K562 (cell line): ENCODE results near the gene PACSIN1. TPM values are rescaled to one million over a fixed set of nuclear protein-coding genes. Genes with fewer than 3 reads are reported as not detected.
A peak's percentile ranks its signal among the peaks of the same experiment; 100 is the strongest.

Experiments used
- ADNP ChIP-seq: fragments of 200-800 bp; sonication (Bioruptor generic); IDR thresholded peaks from 2 replicates; pipeline ENCODE4 v1.6.1; 2016; ENCODE audit warnings: missing genetic modification characterization, missing compliant biosample characterization
- ATF7 ChIP-seq: fragments of 450-650 bp; IDR thresholded peaks from 2 replicates; pipeline ENCODE4 v1.7.1; 2014; ENCODE audit warnings: mild to moderate bottlenecking, moderate library complexity
- CBFA2T2 ChIP-seq: fragments of 450-650 bp; conservative IDR thresholded peaks from 2 replicates; pipeline ENCODE4 v1.6.1; 2017; ENCODE audit warnings: mild to moderate bottlenecking
- CHD4 ChIP-seq: fragments of 200-600 bp; sonication (generic); IDR thresholded peaks from 3 replicates; pipeline ENCODE4 v1.6.1; 2012; ENCODE audit warnings: low read depth, mild to moderate bottlenecking, mixed read lengths, low read length, inconsistent platforms; ENCODE audit not compliant: insufficient read depth, insufficient replicate concordance, poor library complexity, severe bottlenecking
- JUND ChIP-seq, 2 experiments: IDR thresholded peaks; 2 replicates in 1 of 2; 3 replicates in 1 of 2; pipeline ENCODE4 v1.6.1; 2011; ENCODE audit warnings: borderline replicate concordance in 2 of 2, low read depth in 2 of 2, low read length in 2 of 2, improper control_type of control experiment in 1 of 2, missing biosample characterization in 1 of 2, missing genetic modification characterization in 1 of 2, missing genetic modification reagents in 1 of 2
- MAZ ChIP-seq, 2 experiments: fragments of 450-650 bp in 1 of 2; sonication (generic) in 1 of 2; formaldehyde crosslinking; IDR thresholded peaks in 1 of 2; conservative IDR thresholded peaks in 1 of 2; 2 replicates each; pipeline versions ENCODE4 v1.4.0 to v1.5.0; 2020; ENCODE audit warnings: mild to moderate bottlenecking in 1 of 2, missing genetic modification reagents in 1 of 2
- MIER1 ChIP-seq: fragments of 450-650 bp; IDR thresholded peaks from 2 replicates; pipeline ENCODE4 v1.6.1; 2016; ENCODE audit warnings: antibody characterized with exemption, mild to moderate bottlenecking, low read depth
- NFIX ChIP-seq: fragments of 250-450 bp; sonication (Bioruptor Pico); IDR thresholded peaks from 2 replicates; pipeline ENCODE4 v1.4.0; 2020; ENCODE audit warnings: low read depth, mild to moderate bottlenecking, moderate library complexity
- RAD21 ChIP-seq, 2 experiments: fragments of 250-450 bp in 1 of 2; fragments of 450-650 bp in 1 of 2; sonication (Bioruptor Pico) in 1 of 2; formaldehyde crosslinking in 1 of 2; IDR thresholded peaks in 1 of 2; conservative IDR thresholded peaks in 1 of 2; 2 replicates each; pipeline versions ENCODE4 v1.4.0 to v1.8.0; 2020 to 2022; ENCODE audit warnings: mild to moderate bottlenecking in 2 of 2, moderate library complexity in 1 of 2
- RBM22 ChIP-seq: fragments of 200-400 bp; formaldehyde crosslinking; IDR thresholded peaks from 2 replicates; pipeline ENCODE4 v1.6.1; 2018; ENCODE audit warnings: low read length, low read depth; ENCODE audit not compliant: poor library complexity, severe bottlenecking
- polyA plus RNA-seq, 8 experiments: library from polyadenylated mRNA; depleted of rRNA in 4 of 8; stranded (reverse) in 5 of 8; unstranded in 3 of 8; fragments of >200 nt; fragmentation: Nextera tagmentation in 2 of 8; fragmentation: Illumina TruSeq in 1 of 8; extraction: Ambion mirVana in 2 of 8; extraction: Trizol in 1 of 8; gene quantifications; 2 replicates each; pipeline versions ENCODE4 v1.2.1 to v1.2.3, GENCODE V29; 2011 to 2014; ENCODE audit warnings: inconsistent platforms in 1 of 8, missing spikeins in 1 of 8
- total RNA-seq, 7 experiments: library from RNA; depleted of rRNA in 6 of 7; stranded (reverse); fragments of >200 nt in 6 of 7; fragmentation: Illumina TruSeq in 2 of 7; extraction: Trizol in 2 of 7; gene quantifications; 2 replicates each; pipeline versions ENCODE4 v1.2.1 to v1.2.3, GENCODE V29; 2011 to 2021; ENCODE audit warnings: low replicate concordance in 1 of 7
- TF ChIP-seq, protein P1 (sequence below), 2 experiments: fragments of 450-650 bp; formaldehyde crosslinking in 1 of 2; IDR thresholded peaks; 2 replicates each; pipeline versions ENCODE4 v1.4.0 to v1.6.1; 2014 to 2020; ENCODE audit warnings: mild to moderate bottlenecking in 2 of 2, borderline replicate concordance in 1 of 2, low read depth in 1 of 2
- TF ChIP-seq, protein P2 (sequence below): sonication (generic); IDR thresholded peaks from 2 replicates; pipeline ENCODE4 v1.6.1; 2016
- TF ChIP-seq, protein P3 (sequence below), 3 experiments: IDR thresholded peaks in 2 of 3; conservative IDR thresholded peaks in 1 of 3; 2 replicates each; pipeline ENCODE4 v1.5.1; 2011 to 2012; ENCODE audit warnings: low read length in 3 of 3, mild to moderate bottlenecking in 3 of 3, control low read depth in 2 of 3, improper control_type of control experiment in 1 of 3, inconsistent platforms in 1 of 3, low read depth in 1 of 3, mixed read lengths in 1 of 3, moderate library complexity in 1 of 3; ENCODE audit not compliant: insufficient read depth in 2 of 3

Gene PACSIN1
- total and polyA plus RNA-seq, 9 of the 15 experiments (the other 6 are each of a cell fraction or from before 2014, with no cell fraction given) = 0.01 to 1.7 (median 0.45) TPM

DNA sequence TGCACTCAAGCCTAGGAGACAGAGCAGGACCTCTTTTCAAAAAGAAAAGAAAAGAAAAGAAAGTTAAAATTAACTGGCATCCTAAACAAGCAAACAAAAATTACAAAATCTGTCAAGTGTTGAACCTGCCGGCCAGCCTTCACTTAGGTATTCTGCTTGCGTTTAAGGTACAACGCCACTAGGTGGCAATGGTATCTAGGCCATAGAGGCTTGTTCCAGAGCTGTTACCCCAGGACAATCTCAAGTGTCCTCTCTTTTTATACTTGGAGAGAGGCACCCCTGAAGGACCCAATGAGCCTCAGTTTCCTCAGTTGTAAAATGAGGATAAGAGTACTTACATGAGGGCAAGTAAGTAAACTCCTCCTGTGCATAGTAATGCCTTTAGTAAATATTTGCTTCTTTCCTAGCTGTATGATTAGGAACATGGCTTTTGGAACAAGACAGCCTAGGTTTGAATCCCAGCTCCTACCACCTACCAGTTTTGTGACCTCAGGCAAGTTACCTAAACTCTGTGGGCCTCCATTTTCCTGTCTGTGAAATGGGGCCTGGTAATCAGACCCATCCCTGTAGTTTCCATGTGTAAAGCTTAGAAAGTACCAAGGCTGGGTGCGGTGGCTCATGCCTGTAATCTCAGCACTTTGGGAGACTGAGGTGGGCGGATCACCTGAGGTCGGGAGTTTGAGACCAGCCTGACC lies 5.8 kb upstream of the PACSIN1 start (continued):
- TF ChIP-seq, protein P1, sequence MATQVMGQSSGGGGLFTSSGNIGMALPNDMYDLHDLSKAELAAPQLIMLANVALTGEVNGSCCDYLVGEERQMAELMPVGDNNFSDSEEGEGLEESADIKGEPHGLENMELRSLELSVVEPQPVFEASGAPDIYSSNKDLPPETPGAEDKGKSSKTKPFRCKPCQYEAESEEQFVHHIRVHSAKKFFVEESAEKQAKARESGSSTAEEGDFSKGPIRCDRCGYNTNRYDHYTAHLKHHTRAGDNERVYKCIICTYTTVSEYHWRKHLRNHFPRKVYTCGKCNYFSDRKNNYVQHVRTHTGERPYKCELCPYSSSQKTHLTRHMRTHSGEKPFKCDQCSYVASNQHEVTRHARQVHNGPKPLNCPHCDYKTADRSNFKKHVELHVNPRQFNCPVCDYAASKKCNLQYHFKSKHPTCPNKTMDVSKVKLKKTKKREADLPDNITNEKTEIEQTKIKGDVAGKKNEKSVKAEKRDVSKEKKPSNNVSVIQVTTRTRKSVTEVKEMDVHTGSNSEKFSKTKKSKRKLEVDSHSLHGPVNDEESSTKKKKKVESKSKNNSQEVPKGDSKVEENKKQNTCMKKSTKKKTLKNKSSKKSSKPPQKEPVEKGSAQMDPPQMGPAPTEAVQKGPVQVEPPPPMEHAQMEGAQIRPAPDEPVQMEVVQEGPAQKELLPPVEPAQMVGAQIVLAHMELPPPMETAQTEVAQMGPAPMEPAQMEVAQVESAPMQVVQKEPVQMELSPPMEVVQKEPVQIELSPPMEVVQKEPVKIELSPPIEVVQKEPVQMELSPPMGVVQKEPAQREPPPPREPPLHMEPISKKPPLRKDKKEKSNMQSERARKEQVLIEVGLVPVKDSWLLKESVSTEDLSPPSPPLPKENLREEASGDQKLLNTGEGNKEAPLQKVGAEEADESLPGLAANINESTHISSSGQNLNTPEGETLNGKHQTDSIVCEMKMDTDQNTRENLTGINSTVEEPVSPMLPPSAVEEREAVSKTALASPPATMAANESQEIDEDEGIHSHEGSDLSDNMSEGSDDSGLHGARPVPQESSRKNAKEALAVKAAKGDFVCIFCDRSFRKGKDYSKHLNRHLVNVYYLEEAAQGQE (IDR thresholded peaks at IDR 0.05; ENCODE audit: borderline replicate concordance) = peak; percentile 91
- TF ChIP-seq, protein P1 (CRISPR knock-in tag; IDR thresholded peaks at IDR 0.05; ENCODE audit: low read depth) = no peak
- TF ChIP-seq, protein P2, sequence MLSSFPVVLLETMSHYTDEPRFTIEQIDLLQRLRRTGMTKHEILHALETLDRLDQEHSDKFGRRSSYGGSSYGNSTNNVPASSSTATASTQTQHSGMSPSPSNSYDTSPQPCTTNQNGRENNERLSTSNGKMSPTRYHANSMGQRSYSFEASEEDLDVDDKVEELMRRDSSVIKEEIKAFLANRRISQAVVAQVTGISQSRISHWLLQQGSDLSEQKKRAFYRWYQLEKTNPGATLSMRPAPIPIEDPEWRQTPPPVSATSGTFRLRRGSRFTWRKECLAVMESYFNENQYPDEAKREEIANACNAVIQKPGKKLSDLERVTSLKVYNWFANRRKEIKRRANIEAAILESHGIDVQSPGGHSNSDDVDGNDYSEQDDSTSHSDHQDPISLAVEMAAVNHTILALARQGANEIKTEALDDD = no peak
- TF ChIP-seq RAD21 (CRISPR knock-in tag; conservative IDR thresholded peaks at IDR 0.05 in 1 of 2, IDR thresholded peaks at IDR 0.05 in 1 of 2) (peak; percentile 94 to 97), CHD4 (peak; percentile 78), JUND (IDR thresholded peaks at IDR 0.05; ENCODE audit: borderline replicate concordance, low read depth, low read length) (0 out of 2 replicates have a peak, but pooled peaks have one; percentile 22), JUND (tag; IDR thresholded peaks at IDR 0.05; ENCODE audit: borderline replicate concordance, low read depth, low read length) (peak; percentile 29; the same call in 1 of the 3 replicates), ADNP (tag) (0 out of 2 replicates have a peak, but pooled peaks have one; percentile 29), MAZ (CRISPR knock-in tag; conservative IDR thresholded peaks at IDR 0.05 in 1 of 2, IDR thresholded peaks at IDR 0.05 in 1 of 2) (peak in 1 of 2 experiments; percentile 52; a peak in 1 of 4 replicates), MIER1 (no peak), ATF7 (0 out of 2 replicates have a peak, but pooled peaks have one; percentile 28), CBFA2T2 (no peak), RBM22 (no peak), NFIX (CRISPR knock-in tag) (no peak)
- TF ChIP-seq, protein P3, sequence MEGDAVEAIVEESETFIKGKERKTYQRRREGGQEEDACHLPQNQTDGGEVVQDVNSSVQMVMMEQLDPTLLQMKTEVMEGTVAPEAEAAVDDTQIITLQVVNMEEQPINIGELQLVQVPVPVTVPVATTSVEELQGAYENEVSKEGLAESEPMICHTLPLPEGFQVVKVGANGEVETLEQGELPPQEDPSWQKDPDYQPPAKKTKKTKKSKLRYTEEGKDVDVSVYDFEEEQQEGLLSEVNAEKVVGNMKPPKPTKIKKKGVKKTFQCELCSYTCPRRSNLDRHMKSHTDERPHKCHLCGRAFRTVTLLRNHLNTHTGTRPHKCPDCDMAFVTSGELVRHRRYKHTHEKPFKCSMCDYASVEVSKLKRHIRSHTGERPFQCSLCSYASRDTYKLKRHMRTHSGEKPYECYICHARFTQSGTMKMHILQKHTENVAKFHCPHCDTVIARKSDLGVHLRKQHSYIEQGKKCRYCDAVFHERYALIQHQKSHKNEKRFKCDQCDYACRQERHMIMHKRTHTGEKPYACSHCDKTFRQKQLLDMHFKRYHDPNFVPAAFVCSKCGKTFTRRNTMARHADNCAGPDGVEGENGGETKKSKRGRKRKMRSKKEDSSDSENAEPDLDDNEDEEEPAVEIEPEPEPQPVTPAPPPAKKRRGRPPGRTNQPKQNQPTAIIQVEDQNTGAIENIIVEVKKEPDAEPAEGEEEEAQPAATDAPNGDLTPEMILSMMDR (IDR thresholded peaks at IDR 0.05 in 2 of 3, conservative IDR thresholded peaks at IDR 0.05 in 1 of 3; ENCODE audit: insufficient read depth in 2 of 3, low read depth in 1 of 3, low read length in 3 of 3) = peak; percentile 85 to 94 (median 85)
